ENCODE data around the gene TMPO.
A peak's percentile ranks its signal among the peaks of the same experiment; 100 is the strongest.

TMPO gene

GRCh38 chr12:98470469-98471082, 44.8 kb upstream of the TMPO start:
- no peak overlapping the region for H3K4me3 ChIP-seq (ENCODE audit: low read depth, low read length)
- DNase-seq (ENCODE audit: low read depth), result peak; percentile 71
- no peak for TF ChIP-seq MAX (IDR thresholded peaks at IDR 0.05; ENCODE audit: low read depth, low read length)
- TF ChIP-seq CTCF (IDR thresholded peaks at IDR 0.05; ENCODE audit: low read depth, low read length), result no peak

DNA sequence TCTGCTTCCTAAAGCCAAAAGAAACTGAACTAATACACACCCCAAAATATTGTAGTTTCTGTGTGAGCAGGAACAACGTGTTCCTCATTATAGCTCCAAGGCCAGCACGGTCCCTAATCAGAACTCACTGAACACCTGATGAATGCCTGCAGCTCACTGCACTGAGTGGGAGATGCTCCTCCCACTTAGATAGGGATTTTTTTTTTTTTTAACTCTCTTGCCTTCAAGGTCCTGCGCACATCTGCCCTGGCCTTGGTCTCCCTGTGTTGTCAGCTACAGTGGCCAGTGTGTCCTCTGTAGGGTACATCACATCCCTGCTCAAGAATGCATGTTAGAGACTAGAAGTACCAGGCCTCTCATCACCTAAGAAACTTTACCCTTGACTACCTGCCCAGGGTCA, 44.3 kb upstream of the TMPO start:
- no peak overlapping the region for H3K4me3 ChIP-seq (ENCODE audit: low read depth, low read length)
- DNase-seq (ENCODE audit: low read depth), result no peak
- TF ChIP-seq MAX (IDR thresholded peaks at IDR 0.05; ENCODE audit: low read depth, low read length) (no peak), CTCF (IDR thresholded peaks at IDR 0.05; ENCODE audit: low read depth, low read length) (no peak), MYC (IDR thresholded peaks at IDR 0.05; ENCODE audit: low read depth, low read length) (no peak), POLR2A (IDR thresholded peaks at IDR 0.05; ENCODE audit: extremely low read depth, insufficient read length) (no peak)

- TF ChIP-seq CTCF (IDR thresholded peaks at IDR 0.05; ENCODE audit: low read depth, low read length) (no peak), POLR2A (IDR thresholded peaks at IDR 0.05; ENCODE audit: extremely low read depth, insufficient read length) (no peak), MYC (IDR thresholded peaks at IDR 0.05; ENCODE audit: low read depth, low read length) (no peak), MAX (IDR thresholded peaks at IDR 0.05; ENCODE audit: low read depth, low read length) (no peak)
- no peak for DNase-seq (ENCODE audit: low read depth)
- no peak overlapping the region for H3K4me3 ChIP-seq (ENCODE audit: low read depth, low read length)
Measured at GRCh38 chr12:98475565-98475908, 39.9 kb upstream of the TMPO start.

- TF ChIP-seq MAX (IDR thresholded peaks at IDR 0.05; ENCODE audit: low read depth, low read length) (no peak), CTCF (IDR thresholded peaks at IDR 0.05; ENCODE audit: low read depth, low read length) (no peak), POLR2A (IDR thresholded peaks at IDR 0.05; ENCODE audit: extremely low read depth, insufficient read length) (no peak), MYC (IDR thresholded peaks at IDR 0.05; ENCODE audit: low read depth, low read length) (no peak)
- DNase-seq (ENCODE audit: low read depth), result no peak
Measured at GRCh38 chr12:98478606-98479005, 36.8 kb upstream of the TMPO start.

DNA sequence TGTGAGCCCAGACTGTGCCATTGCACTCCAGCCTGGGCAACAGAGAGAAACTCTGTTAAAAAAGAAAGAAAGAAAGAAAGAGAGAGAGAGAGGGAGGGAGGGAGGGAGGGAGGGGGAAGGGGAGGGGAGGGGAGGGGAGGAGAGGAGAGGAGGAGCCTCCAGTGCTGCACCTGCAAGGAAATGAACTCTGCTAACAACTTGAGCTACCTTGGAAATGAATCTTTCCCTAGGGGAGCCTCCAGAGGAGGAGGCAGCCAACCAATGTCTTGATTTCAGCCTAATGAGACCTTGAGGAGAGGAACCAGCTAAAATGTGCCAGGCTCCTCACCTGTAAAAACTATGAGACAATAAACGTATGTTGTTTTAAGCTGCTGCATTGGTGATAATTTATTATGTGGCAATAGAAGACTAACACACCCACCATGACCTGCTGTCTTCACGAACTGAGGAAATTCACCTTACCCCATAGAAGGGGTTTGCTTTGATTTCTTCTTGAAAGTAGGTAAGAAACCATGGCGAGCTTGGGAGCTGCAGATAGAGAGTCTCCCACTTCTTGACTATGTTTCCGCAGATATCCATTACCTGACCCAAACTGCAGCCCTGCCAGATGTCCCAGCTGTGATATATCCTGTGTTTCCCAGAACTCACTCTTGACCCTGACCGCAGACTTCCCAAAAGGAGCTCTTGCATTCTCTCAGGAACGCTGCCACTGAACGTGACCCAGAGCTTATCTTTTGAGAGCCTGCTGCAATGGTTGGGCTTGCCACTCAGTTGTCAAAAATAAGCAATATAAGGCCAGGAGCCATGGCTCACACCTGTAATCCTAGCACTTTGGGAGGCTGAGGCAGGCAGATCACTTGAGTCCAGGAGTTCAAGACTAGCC, 31.5 kb upstream of the TMPO start:
- H3K4me3 ChIP-seq (ENCODE audit: low read depth, low read length), result no peak overlapping the region
- no peak for DNase-seq (ENCODE audit: low read depth)
- no peak for TF ChIP-seq CTCF (IDR thresholded peaks at IDR 0.05; ENCODE audit: low read depth, low read length)
- no peak for TF ChIP-seq POLR2A (IDR thresholded peaks at IDR 0.05; ENCODE audit: extremely low read depth, insufficient read length)
- TF ChIP-seq MYC (IDR thresholded peaks at IDR 0.05; ENCODE audit: low read depth, low read length), result no peak
- TF ChIP-seq MAX (IDR thresholded peaks at IDR 0.05; ENCODE audit: low read depth, low read length), result no peak

More at GRCh38 chr12:98478606-98479005, 36.8 kb upstream of the TMPO start:
- H3K4me3 ChIP-seq (ENCODE audit: low read depth, low read length), result no peak overlapping the region

All from NB4 (cell line).